ENCODE results near the gene OPRL1.

OPRL1 gene

DNA sequence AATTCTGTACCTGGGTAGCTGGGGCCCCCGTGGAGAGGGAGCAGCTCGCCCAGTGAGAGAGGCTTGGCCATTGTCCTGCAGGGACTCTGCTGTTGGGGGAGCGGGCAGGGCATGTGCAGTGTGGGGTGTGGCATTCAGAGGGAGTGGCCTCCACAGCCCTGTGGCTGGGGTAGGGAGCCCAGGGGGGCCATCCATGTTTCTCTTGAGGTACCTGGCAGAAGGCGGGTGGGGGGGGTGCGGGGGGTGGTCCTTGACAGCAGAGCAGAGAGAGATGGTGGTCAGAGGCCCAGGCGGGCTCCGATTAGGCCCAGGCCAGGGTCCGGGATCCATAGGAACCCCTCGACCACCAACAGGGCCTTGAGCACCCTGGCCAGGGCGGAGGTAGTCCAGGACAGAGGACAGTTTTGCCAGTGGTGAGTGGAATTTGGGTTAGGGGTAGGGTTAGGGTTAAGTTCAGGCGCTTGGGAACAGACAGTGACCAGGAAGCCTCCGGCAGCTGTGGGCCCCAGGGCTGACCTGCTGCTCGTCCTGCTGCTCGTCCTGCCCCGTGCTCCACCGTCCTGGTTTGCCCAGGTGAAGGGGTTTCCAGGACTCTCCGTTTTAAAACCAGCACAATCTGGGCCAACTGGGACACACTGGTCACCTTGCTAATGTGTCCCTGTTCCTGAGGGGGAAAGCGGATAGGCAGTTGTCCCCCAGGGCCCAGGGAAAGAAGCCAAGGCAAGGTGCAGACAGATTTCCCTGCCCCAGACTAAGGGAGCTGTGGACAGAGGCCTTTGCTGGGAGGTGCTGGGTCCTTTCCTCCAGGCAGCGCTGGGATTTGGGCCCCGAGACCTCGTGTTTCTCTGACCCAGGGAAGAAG lies 59.5 kb downstream of the OPRL1 start:
- no peak for DNase-seq (ENCODE audit: extremely low read depth in 1 of 2, low read depth in 1 of 2)

DNA sequence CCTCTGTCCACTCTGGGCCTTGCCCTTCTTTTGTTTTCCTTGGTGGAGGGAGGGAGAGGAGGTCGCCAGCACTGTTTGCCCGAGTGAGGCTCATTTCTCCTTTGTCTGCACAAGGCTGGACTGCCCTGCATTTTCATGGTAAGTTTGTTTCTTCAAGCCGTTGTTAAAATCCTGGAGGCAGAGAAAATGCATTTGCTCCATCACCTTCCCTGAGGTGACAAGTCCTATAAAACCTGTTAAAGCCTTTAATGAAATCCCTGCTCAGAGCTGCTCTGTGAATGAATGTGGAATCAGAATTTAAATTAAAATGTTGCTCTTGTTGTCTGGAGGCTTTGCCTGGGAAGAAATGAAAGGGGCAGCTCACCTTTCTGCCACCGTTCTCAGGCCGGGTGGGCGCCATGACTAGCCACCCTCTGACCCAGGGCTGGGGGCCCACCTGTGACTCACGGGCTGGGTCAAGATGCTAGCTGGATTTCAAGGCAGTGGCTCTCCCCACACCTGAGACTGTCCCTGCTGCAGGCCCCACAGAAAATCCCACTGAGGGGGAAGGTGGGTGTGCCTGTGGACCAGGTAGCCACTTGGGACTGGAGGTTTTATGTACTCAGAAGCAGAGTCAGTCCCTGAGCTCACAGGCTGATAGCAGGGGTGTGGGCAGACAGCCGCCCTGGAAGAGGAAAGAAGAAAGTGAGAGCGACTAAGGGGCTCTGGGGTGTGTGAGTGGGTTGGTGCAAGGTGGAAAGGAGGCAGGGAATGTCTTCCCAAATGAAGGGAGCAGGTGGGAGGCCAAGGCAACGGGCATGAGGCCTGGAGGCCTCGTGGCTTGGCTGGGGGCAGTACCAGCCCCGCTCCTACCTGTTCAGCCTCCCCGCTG lies 60.4 kb downstream of the OPRL1 start:
- DNase-seq (ENCODE audit: extremely low read depth in 1 of 2, low read depth in 1 of 2) = no peak

- no peak for DNase-seq (ENCODE audit: extremely low read depth in 1 of 2, low read depth in 1 of 2)
These were observed 61.1 kb downstream of the OPRL1 start for GRCh38 chr20:64140956-64141355.

- no peak for DNase-seq (ENCODE audit: extremely low read depth in 1 of 2, low read depth in 1 of 2)
These were observed 62.7 kb downstream of the OPRL1 start for GRCh38 chr20:64142590-64142989.

GRCh38 chr20:64143018-64143801 lies 63.3 kb downstream of the OPRL1 start:
- DNase-seq (ENCODE audit: extremely low read depth in 1 of 2, low read depth in 1 of 2) = no peak

DNA sequence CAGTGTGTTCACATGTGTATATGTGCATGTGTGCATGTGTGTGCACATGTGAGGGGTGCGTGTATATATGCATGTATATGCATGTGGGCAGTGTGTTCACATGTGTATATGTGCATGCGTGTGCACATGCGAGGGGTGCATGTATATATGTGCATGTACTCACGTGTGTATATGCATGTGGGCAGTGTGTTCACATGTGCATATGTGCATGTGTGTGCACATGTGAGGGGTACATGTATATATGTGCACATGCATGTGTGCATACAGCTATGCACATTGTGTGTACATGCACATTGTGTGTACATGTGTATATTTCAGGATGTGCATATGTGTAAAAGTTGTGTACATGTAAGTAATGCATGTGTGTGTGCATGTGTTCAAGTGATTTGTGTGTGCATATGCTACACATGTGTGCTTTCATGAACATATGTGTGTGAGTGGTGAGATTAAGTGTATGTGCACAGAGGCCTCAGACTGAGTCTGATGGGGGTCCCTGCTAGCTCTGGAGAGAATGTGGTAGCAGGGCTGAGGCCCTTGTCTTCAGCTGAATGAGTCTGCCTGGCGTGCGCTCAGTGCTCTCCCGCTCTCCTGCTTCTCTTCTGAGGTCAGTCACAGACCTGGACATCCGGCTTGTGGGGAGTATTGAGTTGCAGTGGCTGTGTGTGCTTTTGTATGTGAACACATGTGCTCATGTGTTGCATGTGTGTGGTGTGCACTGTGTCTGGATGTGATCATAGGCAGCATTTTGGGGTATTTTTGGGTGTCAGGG lies 64.4 kb downstream of the OPRL1 start:
- no peak for DNase-seq (ENCODE audit: extremely low read depth in 1 of 2, low read depth in 1 of 2)

DNA sequence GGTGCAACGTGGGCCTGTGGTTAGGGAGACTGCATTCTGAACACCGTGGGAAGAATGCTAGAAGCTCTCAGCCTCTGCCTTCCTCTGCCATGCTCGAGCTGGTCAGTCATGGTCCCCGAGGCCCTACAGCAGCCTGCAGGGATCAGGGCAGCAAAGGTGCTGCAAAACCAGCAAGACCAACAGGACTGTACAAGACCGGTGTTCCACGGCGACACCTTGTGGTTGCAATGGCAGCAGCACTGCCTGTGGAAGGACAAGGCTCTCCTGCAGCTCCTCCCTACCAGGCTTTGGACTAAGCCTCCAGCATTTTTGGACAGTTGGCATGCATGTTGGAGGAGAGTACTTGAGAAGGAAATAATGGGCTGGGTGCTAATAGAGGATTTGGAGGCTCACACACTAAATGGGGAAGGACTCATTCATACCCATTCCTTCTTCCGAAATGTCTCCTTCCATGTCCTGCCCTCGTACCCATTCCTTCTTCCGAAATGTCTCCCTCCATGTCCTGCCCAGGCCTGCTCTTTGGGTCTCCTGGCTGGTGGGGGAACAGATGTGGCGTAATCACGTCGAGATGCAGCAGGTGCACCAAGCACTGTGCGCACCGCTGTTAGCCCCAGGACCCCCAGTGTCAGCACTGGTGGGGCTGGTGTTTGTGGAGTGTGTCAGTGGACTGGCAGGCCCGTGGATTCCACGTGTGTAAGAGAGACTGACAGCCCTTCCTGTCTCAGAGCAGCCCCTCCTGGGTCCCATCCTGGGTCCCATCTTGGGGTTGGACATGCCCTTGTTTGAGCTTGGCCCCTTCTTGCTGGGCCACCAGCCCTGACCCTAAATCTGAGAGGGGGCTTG lies 65.8 kb downstream of the OPRL1 start:
- no peak for DNase-seq (ENCODE audit: extremely low read depth in 1 of 2, low read depth in 1 of 2)

DNA sequence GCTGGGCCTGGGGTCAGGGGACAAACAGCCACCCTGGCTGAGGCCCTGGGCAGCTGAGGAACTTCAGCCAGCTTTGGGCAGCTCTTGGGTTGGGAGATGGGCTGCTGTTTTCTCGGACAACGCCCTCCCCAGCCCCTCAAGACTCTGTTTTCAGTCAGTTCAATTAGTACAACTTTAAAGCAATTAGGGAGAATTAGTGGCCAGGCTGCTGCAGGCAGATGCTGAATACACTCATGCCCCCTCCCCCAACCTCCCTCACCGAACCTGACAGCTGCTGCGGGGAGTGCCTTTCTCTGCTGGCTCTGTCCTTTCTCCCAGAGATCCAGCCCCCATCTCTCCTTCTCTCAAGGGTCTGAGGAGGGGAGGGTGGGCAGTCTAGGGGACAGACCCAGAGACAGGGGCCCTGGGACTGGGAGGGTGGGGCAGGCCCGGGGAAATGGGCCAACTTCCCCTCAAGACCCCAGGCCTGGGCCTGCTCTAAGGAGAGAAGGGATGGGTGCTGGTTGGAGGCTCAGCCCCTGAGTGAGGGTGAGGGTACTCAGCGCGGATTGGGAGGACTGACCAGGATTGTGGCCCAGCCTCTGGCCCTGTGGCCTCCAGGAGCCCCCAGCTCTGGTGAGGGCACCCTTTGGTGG lies 66.5 kb downstream of the OPRL1 start:
- no peak for DNase-seq (ENCODE audit: extremely low read depth in 1 of 2, low read depth in 1 of 2)

DNA sequence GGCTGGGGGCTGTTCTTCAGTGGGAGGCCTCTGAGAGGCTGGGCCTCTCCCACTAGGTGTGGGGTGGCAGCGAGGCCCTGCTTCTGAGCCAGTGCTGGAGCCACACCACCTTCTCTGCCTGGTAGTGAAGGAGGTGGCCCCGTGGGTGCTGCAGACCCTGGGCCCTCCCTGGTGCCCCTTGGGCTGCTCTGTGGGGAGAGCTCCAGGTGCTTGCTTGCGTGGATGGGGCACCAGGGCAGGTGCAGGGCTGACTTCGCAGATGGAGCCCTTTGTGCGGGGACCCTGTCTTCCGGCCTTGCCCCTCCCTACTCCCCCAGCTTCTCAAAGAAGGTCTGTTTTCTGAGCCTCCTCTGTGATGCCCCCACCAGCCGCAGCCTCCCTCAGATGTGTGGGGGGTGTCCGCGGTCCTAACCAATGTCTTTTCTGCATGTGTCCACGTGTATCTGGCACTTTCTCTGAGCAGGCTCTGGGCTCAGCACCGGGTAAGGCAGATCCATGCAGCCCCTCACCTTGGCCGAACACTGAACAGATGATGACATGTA lies 67.1 kb downstream of the OPRL1 start:
- no peak for DNase-seq (ENCODE audit: extremely low read depth in 1 of 2, low read depth in 1 of 2)

GRCh38 chr20:64148581-64148980 lies 68.7 kb downstream of the OPRL1 start:
- no peak for DNase-seq (ENCODE audit: extremely low read depth in 1 of 2, low read depth in 1 of 2)

GRCh38 chr20:64149141-64149540 lies 69.3 kb downstream of the OPRL1 start:
- DNase-seq (ENCODE audit: extremely low read depth in 1 of 2, low read depth in 1 of 2) = no peak

DNA sequence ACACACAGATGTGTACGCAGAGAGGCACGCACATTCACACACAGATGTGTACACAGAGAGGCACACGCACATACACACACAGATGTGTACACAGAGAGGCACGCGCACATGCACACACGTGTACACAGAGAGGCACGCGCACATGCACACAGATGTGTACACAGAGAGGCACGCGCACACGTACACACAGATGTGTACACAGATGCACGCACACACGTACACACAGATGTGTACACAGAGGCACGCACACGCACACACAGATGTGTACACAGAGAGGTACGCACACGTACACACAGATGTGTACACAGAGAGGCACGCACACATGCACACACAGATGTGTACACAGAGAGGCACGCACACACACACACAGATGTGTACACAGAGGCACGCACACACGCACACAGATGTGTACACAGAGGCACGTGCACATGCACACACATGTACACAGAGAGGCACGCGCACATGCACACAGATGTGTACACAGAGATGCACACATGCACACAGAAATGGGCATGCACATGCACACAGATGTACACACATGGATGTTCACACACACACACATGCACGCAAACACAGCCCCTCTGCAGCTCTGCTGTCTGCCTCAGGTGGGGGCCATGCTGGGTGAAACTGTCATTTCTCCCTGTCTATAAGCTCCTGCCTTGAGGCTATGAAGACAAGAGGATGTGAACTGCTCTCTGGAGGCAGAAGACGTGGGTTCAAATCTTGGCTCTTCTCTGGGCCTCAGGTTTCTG lies 70.1 kb downstream of the OPRL1 start:
- no peak for DNase-seq (ENCODE audit: extremely low read depth in 1 of 2, low read depth in 1 of 2)

Data from stimulated activated CD8-positive, alpha-beta memory T cell treated with anti-CD3 and anti-CD28 coated beads, Interleukin-7, amount 100 ng/mL, for 48 hours (primary cell).